ENCODE data around the gene FARS2. TPM values are rescaled to one million over a fixed set of nuclear protein-coding genes. Genes with fewer than 3 reads are reported as not detected.
A peak's percentile ranks its signal among the peaks of the same experiment; 100 is the strongest.

Gene FARS2
- total and polyA plus RNA-seq, 9 of the 15 experiments (the other 6 are each of a cell fraction or from before 2014, with no cell fraction given): 16.5 to 62.2 (median 27.0) TPM

- Histone ChIP-seq H3K4me2 (ENCODE audit: insufficient read depth, low read length) (no peak overlapping the region), H3K9me3 (replicated peaks; ENCODE audit: control insufficient read depth, insufficient read depth, low read depth, low read length) (no peaks in the 10 kb centered on the region), H3K4me3 (no peak overlapping the region), H2AFZ (ENCODE audit: low read depth, low read length) (no peak overlapping the region), H4K20me1 (replicated peaks; ENCODE audit: control insufficient read depth, insufficient read depth, low read length) (peaks cover 17% of the 10 kb centered on the region; the same call in 1 of the 2 replicates), H3K9me1 (ENCODE audit: control insufficient read depth, insufficient read depth, low read length) (no peaks in the 10 kb centered on the region), H3K9ac (ENCODE audit: insufficient read depth in 1 of 2, low read depth in 2 of 2, low read length in 2 of 2) (no peak overlapping the region), H3K27me3 (ENCODE audit: control insufficient read depth in 2 of 2, insufficient read depth in 2 of 2, low read length in 2 of 2) (peaks cover 12 to 50% of the 10 kb centered on the region in 2 experiments), H3K79me2 (ENCODE audit: control insufficient read depth, insufficient read depth, low read length) (no peaks in the 10 kb centered on the region), H3K4me1 (replicated peaks in 1 of 2; ENCODE audit: control insufficient read depth in 2 of 2, insufficient read depth in 2 of 2, low read length in 2 of 2) (no peaks in the 10 kb centered on the region), H3K27ac (ENCODE audit: extremely low read depth, low read depth, low read length) (no peak overlapping the region), H3K36me3 (ENCODE audit: control insufficient read depth, insufficient read depth, low read length) (no peaks in the 10 kb centered on the region)
- ATAC-seq (0 out of 3 replicates have a peak, but pooled peaks have one; percentile 45), DNase-seq (ENCODE audit: extremely low read depth in 1 of 4, low spot score in 3 of 4) (no peak), FAIRE-seq (no peak)
- intact Hi-C loops (cut with micrococcal nuclease): loop anchor here (1.0 kb wide), 1 partner anchor 13 kb away; no protein-coding TSS in a partner anchor
- CTCF ChIA-PET (ENCODE audit: low intra/inter-chr PET ratio): no interaction called here
- POLR2A ChIA-PET: interaction anchor here (0.9 kb wide), 1 partner anchor 34 kb away, joined by 5 read pairs; no protein-coding TSS in a partner anchor
- in situ Hi-C loops (cut with MboI): no loop called here
- WGBS (ENCODE audit: insufficient coverage, low coverage, missing lambda C conversion rate): 16% methylated on average over 8 of the region's 8 CpGs
- TF ChIP-seq BRF2 (IDR thresholded peaks at IDR 0.05; ENCODE audit: borderline replicate concordance, insufficient read depth, insufficient read length) (no peak), RBM25 (IDR thresholded peaks at IDR 0.05; ENCODE audit: low read depth, low read length, severe bottlenecking) (peak; percentile 10), ZFP36 (IDR thresholded peaks at IDR 0.05; ENCODE audit: low read depth, low read length, partially characterized antibody) (peak; percentile 49), RBFOX2 (IDR thresholded peaks at IDR 0.05; ENCODE audit: low read depth, low read length) (no peak), SMARCA5 (IDR thresholded peaks at IDR 0.05) (no peak)
- no TSS peak for BruUV-seq (replicated peaks)
Observed at GRCh38 chr6:5730585-5731263, 469.4 kb downstream of the FARS2 start.
